Measurements from ENCODE around the gene USP34. TPM values are rescaled to one million over a fixed set of nuclear protein-coding genes. Genes with fewer than 3 reads are reported as not detected.

The USP34 gene
- total and polyA plus RNA-seq, 4 donors = 13.4 to 82.7 (median 51.1) TPM

- TF ChIP-seq HNF4A (conservative IDR thresholded peaks at IDR 0.05) = no peak
These were observed 208.2 kb downstream of the USP34 start (continued) for GRCh38 chr2:61262699-61263098.

DNA sequence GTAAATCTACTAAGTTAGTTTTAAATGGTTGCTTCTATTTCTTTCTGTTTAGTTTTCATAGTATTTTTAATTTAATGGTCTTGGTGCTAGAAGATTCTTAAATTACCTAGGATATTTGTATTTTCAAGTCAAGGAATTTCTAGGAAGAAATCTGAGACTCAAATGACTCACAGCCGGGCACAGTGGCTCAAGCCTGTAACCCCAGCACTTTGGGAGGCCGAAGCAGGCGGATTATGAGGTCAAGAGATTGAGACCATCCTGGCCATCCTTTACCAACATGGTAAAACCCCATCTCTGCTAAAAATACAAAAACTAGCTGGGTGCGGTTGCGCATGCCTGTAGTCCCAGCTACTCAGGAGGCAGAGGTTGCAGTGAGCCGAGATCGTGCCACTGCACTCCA lies 213.4 kb downstream of the USP34 start:
- 99% methylated on average over 7 of the region's 7 CpGs for WGBS
- Histone ChIP-seq H3K9me3 (ENCODE audit: control insufficient read depth in 4 of 4, low read length in 3 of 4) (no peaks in the 10 kb centered on the region), H3K27ac (ENCODE audit: low read depth in 1 of 2, low read length in 2 of 2) (no peak overlapping the region), H3K4me1 (ENCODE audit: control insufficient read depth in 4 of 4, insufficient read depth in 4 of 4, low read length in 3 of 4) (no peaks in the 10 kb centered on the region), H3K4me3 (ENCODE audit: low read depth in 1 of 3, low read length in 3 of 3) (no peak overlapping the region), H3K9ac (ENCODE audit: low read depth in 1 of 2, low read length in 2 of 2) (no peak overlapping the region), H3K27me3 (ENCODE audit: control insufficient read depth in 4 of 4, insufficient read depth in 4 of 4, low read length in 3 of 4) (no peaks in the 10 kb centered on the region), H3K36me3 (ENCODE audit: control insufficient read depth in 4 of 4, insufficient read depth in 3 of 4, low read depth in 1 of 4, low read length in 3 of 4) (peaks cover 2 to 41% (median 29%) of the 10 kb centered on the region in 4 donors)
- TF ChIP-seq ATF3 (IDR thresholded peaks at IDR 0.05) (no peak), RAD21 (IDR thresholded peaks at IDR 0.05) (no peak), FOXA2 (IDR thresholded peaks at IDR 0.05) (no peak), MAX (IDR thresholded peaks at IDR 0.05) (no peak), YY1 (IDR thresholded peaks at IDR 0.05) (no peak), RXRA (IDR thresholded peaks at IDR 0.05) (no peak), FOXA1 (IDR thresholded peaks at IDR 0.05) (no peak), HNF4G (IDR thresholded peaks at IDR 0.05) (no peak), NR2F2 (IDR thresholded peaks at IDR 0.05) (no peak)
- no peak for DNase-seq (ENCODE audit: low spot score)

- Histone ChIP-seq H3K36me3 (ENCODE audit: control insufficient read depth in 4 of 4, insufficient read depth in 3 of 4, low read depth in 1 of 4, low read length in 3 of 4) (peaks cover 2 to 40% (median 28%) of the 10 kb centered on the region in 4 donors), H3K9ac (ENCODE audit: low read depth in 1 of 2, low read length in 2 of 2) (no peak overlapping the region), H3K27me3 (ENCODE audit: control insufficient read depth in 4 of 4, insufficient read depth in 4 of 4, low read length in 3 of 4) (no peaks in the 10 kb centered on the region), H3K9me3 (ENCODE audit: control insufficient read depth in 4 of 4, low read length in 3 of 4) (no peaks in the 10 kb centered on the region), H3K4me1 (ENCODE audit: control insufficient read depth in 4 of 4, insufficient read depth in 4 of 4, low read length in 3 of 4) (no peaks in the 10 kb centered on the region), H3K4me3 (ENCODE audit: low read depth in 1 of 3, low read length in 3 of 3) (no peak overlapping the region), H3K27ac (ENCODE audit: low read depth in 1 of 2, low read length in 2 of 2) (no peak overlapping the region)
- no peak for TF ChIP-seq TAF1 (conservative IDR thresholded peaks at IDR 0.05)
- DNase-seq (ENCODE audit: low spot score) = no peak
- WGBS = 96% methylated on average over 5 of the region's 5 CpGs
These were observed 215.1 kb downstream of the USP34 start for GRCh38 chr2:61255580-61256437.

DNA sequence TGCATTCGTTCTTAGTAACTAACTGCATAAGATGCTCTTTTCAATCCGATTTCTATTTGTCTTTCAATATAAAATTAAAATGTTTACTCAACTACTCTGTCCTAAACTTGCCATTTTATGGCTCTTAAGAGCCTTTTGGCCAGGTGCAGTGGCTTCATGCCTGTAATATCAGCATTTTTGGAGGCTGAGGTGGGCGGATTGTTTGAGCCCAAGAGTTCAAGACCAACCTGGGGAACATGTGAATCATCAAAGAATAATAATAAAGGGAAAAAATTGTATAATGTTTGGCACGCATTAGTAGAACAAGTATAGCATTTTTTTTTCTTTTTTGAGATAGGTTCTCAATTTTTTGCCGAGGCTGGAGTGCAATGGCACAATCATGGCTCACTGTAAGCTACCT lies 216.4 kb downstream of the USP34 start:
- no peaks in the 10 kb centered on the region for H3K4me1 ChIP-seq (ENCODE audit: control insufficient read depth in 4 of 4, insufficient read depth in 4 of 4, low read length in 3 of 4)
- H3K9ac ChIP-seq (ENCODE audit: low read depth in 1 of 2, low read length in 2 of 2) = no peak overlapping the region
- TF ChIP-seq RXRA (IDR thresholded peaks at IDR 0.05) (no peak), FOXA1 (IDR thresholded peaks at IDR 0.05) (no peak), TAF1 (conservative IDR thresholded peaks at IDR 0.05) (no peak), FOXA2 (IDR thresholded peaks at IDR 0.05) (no peak), HNF4G (IDR thresholded peaks at IDR 0.05) (no peak), JUND (IDR thresholded peaks at IDR 0.05) (no peak)
- peaks cover 4 to 46% (median 29%) of the 10 kb centered on the region in 4 donors for H3K36me3 ChIP-seq (ENCODE audit: control insufficient read depth in 4 of 4, insufficient read depth in 3 of 4, low read depth in 1 of 4, low read length in 3 of 4)
- WGBS = 96% methylated on average over 5 of the region's 5 CpGs
- no peak overlapping the region for H3K27ac ChIP-seq (ENCODE audit: low read depth in 1 of 2, low read length in 2 of 2)
- H3K27me3 ChIP-seq (ENCODE audit: control insufficient read depth in 4 of 4, insufficient read depth in 4 of 4, low read length in 3 of 4) = no peaks in the 10 kb centered on the region
- no peak overlapping the region for H3K4me3 ChIP-seq (ENCODE audit: low read depth in 1 of 3, low read length in 3 of 3)
- H3K9me3 ChIP-seq (ENCODE audit: control insufficient read depth in 4 of 4, low read length in 3 of 4) = no peaks in the 10 kb centered on the region
- DNase-seq (ENCODE audit: low spot score) = no peak

Measured in liver (tissue), 9 donors.